Transverse colon (tissue), 4 donors: ENCODE measurements around the gene TUBB4A. TPM values are rescaled to one million over a fixed set of nuclear protein-coding genes. Genes with fewer than 3 reads are reported as not detected.

ENCODE experiments used
- DNase-seq: peaks from one replicate; pipeline ENCODE4 v3.0.0-alpha.2; 2019
- H3K27ac ChIP-seq, 4 donors: fragments of 200-600 bp; sonication (generic); 2 replicates each; pipeline ENCODE4 v1.5.1; 2016 to 2018; ENCODE audit warnings: inconsistent platforms in 4 of 4
- H3K27me3 ChIP-seq: fragments of 200-600 bp; sonication (generic); 2 replicates; pipeline ENCODE4 v1.5.1; 2017; ENCODE audit warnings: inconsistent platforms
- H3K36me3 ChIP-seq, 4 donors: fragments of 200-600 bp; sonication (generic); 2 replicates each; pipeline ENCODE4 v1.5.1; 2017 to 2019; ENCODE audit warnings: inconsistent platforms in 4 of 4
- H3K4me1 ChIP-seq, 4 donors: fragments of 200-600 bp; sonication (generic); 2 replicates each; pipeline ENCODE4 v1.5.1; 2017 to 2020; ENCODE audit warnings: inconsistent platforms in 4 of 4
- H3K4me3 ChIP-seq, 4 donors: fragments of 200-600 bp; sonication (generic); 1 replicate in 1 of 4; 2 replicates in 3 of 4; pipeline versions ENCODE4 v1.5.1 to v1.6.1; 2017 to 2019; ENCODE audit warnings: inconsistent platforms in 4 of 4
- H3K9me3 ChIP-seq, 2 donors: fragments of 200-600 bp; sonication (generic); 2 replicates each; pipeline ENCODE4 v1.5.1; 2017 to 2019; ENCODE audit warnings: inconsistent platforms in 2 of 2
- EP300 ChIP-seq: sonication (generic); formaldehyde crosslinking; IDR thresholded peaks from one replicate; pipeline ENCODE4 v1.6.1; 2017; ENCODE audit warnings: antibody characterized with exemption, low read depth
- POLR2A ChIP-seq: fragments of 450-650 bp; IDR thresholded peaks from one replicate; pipeline ENCODE4 v1.6.1; 2016; ENCODE audit warnings: antibody characterized with exemption, mild to moderate bottlenecking, moderate library complexity
- POLR2AphosphoS5 ChIP-seq, 3 donors: sonication (generic); formaldehyde crosslinking; IDR thresholded peaks; one replicate each; pipeline ENCODE4 v1.6.1; 2016; ENCODE audit warnings: antibody characterized with exemption in 3 of 3
- WGBS, 2 donors: methylation state at CpG; one replicate each; pipeline ENCODE4 v1.1.5; 2018; ENCODE audit warnings: low coverage in 1 of 2; 5-methylcytosine and 5-hydroxymethylcytosine counted together
- in situ Hi-C, 4 donors: fragments of 200-750 bp; cut with MboI; loops; one replicate each; pipeline versions ENCODE4 v1.15.0 to v1.15.1; 2017; ENCODE audit warnings: low sequenced_read_pairs in 3 of 4, low pct_ligation_motif_present in 1 of 4, low pct_unique_long_range_greater_than_20kb in 1 of 4
- intact Hi-C: fragments of 100-400 bp; cut with DNase I; formaldehyde crosslinking; loops from one replicate; pipeline ENCODE4 v1.15.1; 2023; ENCODE audit warnings: low total_unique reads
- total RNA-seq, 4 donors: library from RNA; depleted of rRNA; stranded (reverse); fragments of >200 nt; gene quantifications; one replicate each; pipeline ENCODE4 v1.1.0, GENCODE V29; 2016
- TF ChIP-seq, protein P1 (sequence below), 5 experiments: fragments of 200-600 bp in 3 of 5; fragments of 450-650 bp in 2 of 5; sonication (generic) in 3 of 5; IDR thresholded peaks; 1 replicate in 2 of 5; 2 replicates in 3 of 5; pipeline ENCODE4 v1.5.1; 2016 to 2017; ENCODE audit warnings: antibody characterized with exemption in 5 of 5, inconsistent platforms in 3 of 5, mild to moderate bottlenecking in 2 of 5, moderate library complexity in 1 of 5

Gene TUBB4A
- total RNA-seq, 4 donors from 2014 or later: 0.60 to 1.3 (median 1.1) TPM; not detected in 1

DNA sequence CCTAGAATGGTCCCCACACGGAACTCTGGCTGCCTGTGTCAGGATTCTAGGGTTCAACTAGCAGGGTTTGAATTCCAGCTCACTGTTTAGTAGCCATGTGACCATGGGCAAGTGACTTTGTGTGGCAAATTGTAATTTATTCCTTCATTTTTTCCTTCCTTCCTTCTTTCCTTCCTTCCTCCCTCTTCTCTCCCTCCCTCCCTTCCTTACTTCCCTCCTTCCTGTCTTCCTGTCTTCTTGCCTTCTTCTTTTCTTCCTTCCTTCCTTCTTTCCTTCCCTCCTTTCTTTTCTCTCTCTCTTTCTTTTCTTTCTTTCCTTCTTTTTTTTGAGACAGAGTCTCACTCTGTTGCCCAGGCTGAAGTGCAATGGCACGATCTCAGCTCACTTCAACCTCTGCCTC lies 12.0 kb downstream of the TUBB4A start:
- no peak overlapping the region for H3K27ac ChIP-seq
- in situ Hi-C loops: no loop called here

DNA sequence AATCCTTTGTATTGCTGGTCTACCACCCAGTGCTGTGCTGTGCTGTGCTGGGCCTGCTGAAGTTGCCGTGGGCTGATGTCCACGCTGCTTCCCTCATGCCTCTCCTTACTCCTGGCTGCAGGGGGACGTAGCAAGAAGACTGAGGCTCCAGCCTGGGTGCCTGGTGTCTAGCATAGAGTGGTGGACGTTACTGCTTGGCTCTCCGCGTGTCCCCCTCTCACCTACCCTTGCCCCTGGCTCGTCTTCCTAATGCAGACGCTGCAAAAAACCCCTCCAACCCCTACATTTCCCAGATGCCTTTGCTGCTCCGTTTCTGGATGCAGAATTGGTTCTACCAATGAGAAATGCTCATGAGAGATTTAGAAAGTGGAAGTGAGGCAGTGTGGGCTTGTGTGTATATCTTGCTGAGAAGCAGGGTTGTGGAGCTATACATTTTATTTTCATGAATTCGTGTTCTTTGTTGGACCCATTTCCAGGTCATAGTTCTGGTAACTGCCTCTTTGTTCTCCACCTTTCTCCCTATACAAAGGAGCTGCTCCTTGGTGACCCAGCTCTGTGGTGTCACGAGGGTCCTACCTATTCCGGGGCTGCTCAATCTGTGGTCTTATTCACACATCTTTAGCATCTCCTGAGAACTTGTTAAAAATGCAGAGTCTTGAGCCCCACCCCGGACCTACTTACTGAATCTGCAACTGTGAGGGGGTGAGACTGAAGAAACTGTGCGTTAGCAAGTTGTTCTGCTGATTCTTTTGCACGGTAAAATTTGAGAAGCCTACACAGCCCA lies 12.6 kb downstream of the TUBB4A start:
- Histone ChIP-seq H3K36me3 (no peaks in the 10 kb centered on the region), H3K27ac (no peak overlapping the region), H3K4me3 (peak overlapping the region in 1 of 4 donors; percentile 2), H3K9me3 (no peaks in the 10 kb centered on the region), H3K27me3 (no peaks in the 10 kb centered on the region), H3K4me1 (no peaks in the 10 kb centered on the region)
- in situ Hi-C loops: no loop called here
- TF ChIP-seq, protein P1, sequence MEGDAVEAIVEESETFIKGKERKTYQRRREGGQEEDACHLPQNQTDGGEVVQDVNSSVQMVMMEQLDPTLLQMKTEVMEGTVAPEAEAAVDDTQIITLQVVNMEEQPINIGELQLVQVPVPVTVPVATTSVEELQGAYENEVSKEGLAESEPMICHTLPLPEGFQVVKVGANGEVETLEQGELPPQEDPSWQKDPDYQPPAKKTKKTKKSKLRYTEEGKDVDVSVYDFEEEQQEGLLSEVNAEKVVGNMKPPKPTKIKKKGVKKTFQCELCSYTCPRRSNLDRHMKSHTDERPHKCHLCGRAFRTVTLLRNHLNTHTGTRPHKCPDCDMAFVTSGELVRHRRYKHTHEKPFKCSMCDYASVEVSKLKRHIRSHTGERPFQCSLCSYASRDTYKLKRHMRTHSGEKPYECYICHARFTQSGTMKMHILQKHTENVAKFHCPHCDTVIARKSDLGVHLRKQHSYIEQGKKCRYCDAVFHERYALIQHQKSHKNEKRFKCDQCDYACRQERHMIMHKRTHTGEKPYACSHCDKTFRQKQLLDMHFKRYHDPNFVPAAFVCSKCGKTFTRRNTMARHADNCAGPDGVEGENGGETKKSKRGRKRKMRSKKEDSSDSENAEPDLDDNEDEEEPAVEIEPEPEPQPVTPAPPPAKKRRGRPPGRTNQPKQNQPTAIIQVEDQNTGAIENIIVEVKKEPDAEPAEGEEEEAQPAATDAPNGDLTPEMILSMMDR (IDR thresholded peaks at IDR 0.05): no peak
- TF ChIP-seq POLR2AphosphoS5 (IDR thresholded peaks at IDR 0.05): no peak
- no peak for TF ChIP-seq EP300
- no peak for TF ChIP-seq POLR2A
- intact Hi-C loops: no loop called here
- 52 to 60% methylated on average over 3 to 15 of the region's 15 CpGs for WGBS, 2 donors
- no peak for DNase-seq

More for the DNA sequence above, 12.0 kb downstream of the TUBB4A start:
- TF ChIP-seq POLR2AphosphoS5 (IDR thresholded peaks at IDR 0.05): no peak
- TF ChIP-seq EP300: no peak
- TF ChIP-seq POLR2A: no peak
- Histone ChIP-seq H3K27me3 (no peaks in the 10 kb centered on the region), H3K4me1 (no peaks in the 10 kb centered on the region), H3K36me3 (no peaks in the 10 kb centered on the region), H3K9me3 (no peaks in the 10 kb centered on the region), H3K4me3 (no peak overlapping the region)
- no peak for DNase-seq
- intact Hi-C loops: no loop called here
- 73% methylated on average over 2 of the region's 2 CpGs; no CpG with 5 or more reads in 1 of the 2 donors for WGBS, 2 donors

DNA sequence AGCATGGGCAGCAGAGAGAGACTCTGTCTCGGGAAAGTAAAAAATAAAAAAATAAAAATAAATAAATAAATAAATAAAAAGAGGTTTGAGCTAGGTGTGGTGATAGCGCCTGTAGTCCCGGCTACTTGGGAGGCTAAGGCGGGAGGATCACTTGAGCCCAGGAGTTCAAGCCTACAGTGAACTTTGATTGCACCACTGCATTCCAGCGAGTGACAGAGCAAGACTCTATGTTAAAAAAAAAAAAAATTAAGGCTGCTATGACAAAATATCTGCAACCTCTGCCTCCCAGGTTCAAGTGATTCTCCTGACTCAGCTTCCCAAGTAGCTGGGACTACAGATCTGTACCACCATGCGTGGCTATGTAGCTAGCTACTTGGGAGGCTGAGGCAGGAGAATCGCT lies 17.3 kb downstream of the TUBB4A start:
- H3K9me3 ChIP-seq: no peaks in the 10 kb centered on the region
- in situ Hi-C loops (no loop called here), intact Hi-C loops (no loop called here)
- H3K4me3 ChIP-seq: no peak overlapping the region
- H3K4me1 ChIP-seq: peaks cover 0 to 3% (median 0%) of the 10 kb centered on the region in 4 donors
- H3K27me3 ChIP-seq: no peaks in the 10 kb centered on the region
- H3K27ac ChIP-seq: no peak overlapping the region
- DNase-seq: no peak
- WGBS, 2 donors: 88 to 93% methylated on average over 4 to 7 of the region's 7 CpGs
- no peaks in the 10 kb centered on the region for H3K36me3 ChIP-seq
- TF ChIP-seq POLR2A: no peak
- TF ChIP-seq POLR2AphosphoS5 (IDR thresholded peaks at IDR 0.05): no peak
- no peak for TF ChIP-seq EP300
- TF ChIP-seq, protein P1 (IDR thresholded peaks at IDR 0.05): no peak

DNA sequence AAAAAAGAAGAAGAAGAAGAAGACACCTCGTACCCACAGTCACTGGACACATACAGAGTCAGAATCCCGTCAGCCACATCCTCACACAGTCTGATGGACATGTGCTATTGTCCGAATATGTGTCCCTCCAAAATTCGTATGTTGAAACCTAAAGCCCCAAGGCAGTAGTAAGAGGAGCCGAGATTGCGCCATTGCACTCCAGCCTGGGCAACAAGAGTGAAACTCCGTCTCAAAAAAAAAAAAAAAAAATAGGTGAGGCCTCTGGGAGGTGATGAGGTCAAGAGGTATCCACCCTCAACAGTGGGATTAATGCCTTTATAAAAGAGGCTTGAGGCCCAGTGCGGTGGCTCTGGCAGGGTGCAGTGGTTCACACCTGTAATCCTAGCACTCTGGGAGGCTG lies 17.9 kb downstream of the TUBB4A start:
- intact Hi-C loops: no loop called here
- no peaks in the 10 kb centered on the region for H3K9me3 ChIP-seq
- no peak overlapping the region for H3K27ac ChIP-seq
- no peaks in the 10 kb centered on the region for H3K27me3 ChIP-seq
- H3K4me3 ChIP-seq: no peak overlapping the region
- DNase-seq: no peak
- H3K4me1 ChIP-seq: peaks cover 0 to 3% (median 0%) of the 10 kb centered on the region in 4 donors
- TF ChIP-seq, protein P1 (IDR thresholded peaks at IDR 0.05): no peak
- TF ChIP-seq POLR2A: no peak
- no peak for TF ChIP-seq POLR2AphosphoS5 (IDR thresholded peaks at IDR 0.05)
- TF ChIP-seq EP300: no peak
- in situ Hi-C loops: no loop called here
- H3K36me3 ChIP-seq: no peaks in the 10 kb centered on the region
- 91 to 100% methylated on average over 4 to 8 of the region's 8 CpGs for WGBS, 2 donors
